ENCODE data around the gene CDCA4.

CDCA4 gene

GRCh38 chr14:105022276-105022670, 1.4 kb upstream of the CDCA4 start:
- no peak overlapping the region for H2BK12ac ChIP-seq (ENCODE audit: low read length)
- H4K12ac ChIP-seq (ENCODE audit: low read depth, low read length): peak overlapping the region; percentile 22
- no peak overlapping the region for H3K14ac ChIP-seq (ENCODE audit: low read length)
- no peak overlapping the region for H3K23ac ChIP-seq (ENCODE audit: low read length)
- no peak overlapping the region for H3K4me3 ChIP-seq (ENCODE audit: low read depth, low read length)
- H2AK5ac ChIP-seq (ENCODE audit: low read length): no peak overlapping the region
- peaks cover 13% of the 10 kb centered on the region for H3K79me1 ChIP-seq (ENCODE audit: low read length)
- H2AFZ ChIP-seq (ENCODE audit: insufficient read depth, low read length, poor library complexity): no peak overlapping the region
- no peak overlapping the region for H4K91ac ChIP-seq (ENCODE audit: low read depth, low read length)
- H2BK120ac ChIP-seq (ENCODE audit: insufficient read depth, low read length, poor library complexity): no peak overlapping the region
- DNase-seq: no peak
- no CpG with 5 or more reads among the region's 2 CpGs for WGBS (ENCODE audit: extremely low coverage, insufficient coverage, insufficient read length)
- no peaks in the 10 kb centered on the region for H3K27me3 ChIP-seq (ENCODE audit: insufficient read depth, low read length)
- H3K4ac ChIP-seq (ENCODE audit: low read depth, low read length): no peak overlapping the region
- H4K8ac ChIP-seq (ENCODE audit: low read depth, low read length): no peak overlapping the region
- H3K4me2 ChIP-seq (ENCODE audit: low read length): peak overlapping the region; percentile 75
- H3K79me2 ChIP-seq (ENCODE audit: control insufficient read depth, insufficient read depth, low read length, poor library complexity): peaks cover 24% of the 10 kb centered on the region
- no peak overlapping the region for H3K27ac ChIP-seq (ENCODE audit: low read depth, low read length)
- H3K9ac ChIP-seq (ENCODE audit: low read length): no peak overlapping the region
- no peak overlapping the region for H2BK5ac ChIP-seq (ENCODE audit: low read depth, low read length, poor library complexity)
- H3K36me3 ChIP-seq (ENCODE audit: control insufficient read depth in 1 of 2, insufficient read depth in 2 of 2, low read length in 2 of 2): no peaks in the 10 kb centered on the region
- peaks cover 13 to 17% of the 10 kb centered on the region in 2 experiments for H3K4me1 ChIP-seq (ENCODE audit: control insufficient read depth in 1 of 2, insufficient read depth in 2 of 2, low read length in 2 of 2)
- H3K18ac ChIP-seq (ENCODE audit: low read length): no peak overlapping the region
- peaks cover 2% of the 10 kb centered on the region for H3K9me3 ChIP-seq (ENCODE audit: insufficient read depth, low read depth, low read length)

DNA sequence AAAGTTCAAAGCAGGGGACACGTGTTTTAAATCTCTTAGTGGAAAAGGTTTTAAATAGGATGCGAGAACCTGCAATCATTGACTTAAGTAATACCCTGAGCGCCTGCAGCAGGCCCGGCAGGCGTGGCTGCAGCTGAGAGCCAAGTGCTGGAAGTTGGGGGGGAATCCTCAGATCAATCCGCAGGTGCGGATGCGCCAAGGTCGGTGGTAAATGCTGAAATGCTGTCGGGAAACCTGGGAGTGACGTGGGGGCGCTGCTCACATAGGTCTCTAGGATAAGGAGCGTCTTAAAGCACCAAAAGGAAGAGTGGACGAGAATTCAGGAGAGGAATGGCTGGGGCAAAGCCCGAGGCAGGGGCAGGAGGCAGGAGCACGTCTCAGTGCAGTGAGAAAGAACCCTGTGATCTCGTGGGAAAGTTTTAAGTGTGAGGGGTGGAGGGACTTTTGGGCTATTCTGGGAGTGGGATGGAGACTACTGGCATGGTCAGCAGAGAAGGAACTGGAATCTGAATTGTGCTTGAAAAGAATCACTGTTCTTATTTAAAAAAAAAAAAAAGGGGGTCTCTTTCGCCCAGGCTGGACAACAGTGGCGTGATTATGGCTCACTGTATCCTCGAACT, 883 bp upstream of the CDCA4 start:
- peak overlapping the region; percentile 75 for H4K91ac ChIP-seq (ENCODE audit: low read depth, low read length)
- H2BK5ac ChIP-seq (ENCODE audit: low read depth, low read length, poor library complexity): peak overlapping the region; percentile 37
- H3K23ac ChIP-seq (ENCODE audit: low read length): no peak overlapping the region
- H3K27me3 ChIP-seq (ENCODE audit: insufficient read depth, low read length): no peaks in the 10 kb centered on the region
- peak overlapping the region; percentile 16 for H3K4ac ChIP-seq (ENCODE audit: low read depth, low read length)
- peak overlapping the region; percentile 83 for H3K9ac ChIP-seq (ENCODE audit: low read length)
- peaks cover 2% of the 10 kb centered on the region for H3K9me3 ChIP-seq (ENCODE audit: insufficient read depth, low read depth, low read length)
- H3K4me2 ChIP-seq (ENCODE audit: low read length): peak overlapping the region; percentile 75
- peak overlapping the region; percentile 85 for H3K27ac ChIP-seq (ENCODE audit: low read depth, low read length)
- peaks cover 13% of the 10 kb centered on the region for H3K79me1 ChIP-seq (ENCODE audit: low read length)
- H4K8ac ChIP-seq (ENCODE audit: low read depth, low read length): peak overlapping the region; percentile 68
- H3K14ac ChIP-seq (ENCODE audit: low read length): peak overlapping the region; percentile 45
- H2BK12ac ChIP-seq (ENCODE audit: low read length): no peak overlapping the region
- H2AFZ ChIP-seq (ENCODE audit: insufficient read depth, low read length, poor library complexity): peak overlapping the region; percentile 32
- H3K4me1 ChIP-seq (ENCODE audit: control insufficient read depth in 1 of 2, insufficient read depth in 2 of 2, low read length in 2 of 2): peaks cover 13 to 17% of the 10 kb centered on the region in 2 experiments
- DNase-seq: peak in 1 of 2 donors; percentile 50
- no CpG with 5 or more reads among the region's 20 CpGs for WGBS (ENCODE audit: extremely low coverage, insufficient coverage, insufficient read length)
- peak overlapping the region; percentile 35 for H2AK5ac ChIP-seq (ENCODE audit: low read length)
- H4K12ac ChIP-seq (ENCODE audit: low read depth, low read length): peak overlapping the region; percentile 22
- no peak overlapping the region for H2BK120ac ChIP-seq (ENCODE audit: insufficient read depth, low read length, poor library complexity)
- peaks cover 24% of the 10 kb centered on the region for H3K79me2 ChIP-seq (ENCODE audit: control insufficient read depth, insufficient read depth, low read length, poor library complexity)
- H3K18ac ChIP-seq (ENCODE audit: low read length): peak overlapping the region; percentile 19
- H3K36me3 ChIP-seq (ENCODE audit: control insufficient read depth in 1 of 2, insufficient read depth in 2 of 2, low read length in 2 of 2): no peaks in the 10 kb centered on the region
- peak overlapping the region; percentile 76 for H3K4me3 ChIP-seq (ENCODE audit: low read depth, low read length)

DNA sequence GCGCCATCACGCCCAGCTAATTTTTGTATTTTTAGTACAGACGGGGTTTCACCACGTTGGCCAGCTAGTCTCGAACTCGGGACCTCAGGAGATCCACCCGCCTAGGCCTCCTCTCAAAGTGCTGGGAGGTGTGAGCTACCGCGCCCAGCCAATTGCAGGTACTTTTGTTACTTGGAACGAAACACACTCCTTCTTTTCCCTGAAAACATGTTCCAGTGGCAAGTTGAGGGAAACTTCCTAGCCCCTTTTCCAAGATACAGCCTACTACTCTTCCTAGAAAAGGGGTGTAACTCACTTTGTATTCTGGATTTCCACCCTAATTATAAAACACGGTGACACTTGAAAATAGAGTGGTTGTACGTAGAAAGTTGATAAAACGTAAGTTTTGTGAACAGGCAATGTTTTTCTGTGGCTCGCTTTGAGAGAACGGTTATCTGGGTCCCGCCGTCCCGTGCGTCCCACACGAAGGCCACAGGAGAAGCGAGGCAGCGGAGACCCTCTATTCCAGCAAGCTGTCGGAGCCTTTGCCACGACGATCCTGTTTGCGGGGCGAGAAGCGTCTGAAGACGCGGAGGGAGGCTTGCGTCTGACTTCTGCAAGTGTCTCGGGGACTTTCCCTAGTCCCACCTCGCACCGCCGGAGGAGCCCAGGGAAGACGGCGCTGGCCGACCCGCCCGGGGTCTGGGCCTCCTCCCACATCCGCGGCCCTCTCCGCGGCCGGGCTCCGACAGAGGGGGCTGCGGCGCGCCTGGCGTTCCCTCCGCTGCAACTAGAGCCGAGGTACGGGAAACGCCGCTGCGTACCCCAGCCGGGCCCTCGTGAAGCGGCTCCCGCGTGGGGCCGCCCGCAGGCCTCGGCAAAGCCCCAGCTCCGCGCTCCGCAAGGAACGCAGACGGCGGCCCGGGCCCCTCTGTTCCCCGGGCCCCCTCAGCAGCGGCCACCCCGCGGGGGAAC, 745 bp downstream of the CDCA4 start:
- DNase-seq: peak; percentile 22 to 58
- Histone ChIP-seq H4K91ac (ENCODE audit: low read depth, low read length) (peak overlapping the region; percentile 93), H3K36me3 (ENCODE audit: control insufficient read depth in 1 of 2, insufficient read depth in 2 of 2, low read length in 2 of 2) (peaks cover 4 to 6% of the 10 kb centered on the region in 2 experiments), H3K27ac (ENCODE audit: low read depth, low read length) (peak overlapping the region; percentile 88), H2BK5ac (ENCODE audit: low read depth, low read length, poor library complexity) (peak overlapping the region; percentile 77), H3K9me3 (ENCODE audit: insufficient read depth, low read depth, low read length) (peaks cover 2% of the 10 kb centered on the region), H3K79me2 (ENCODE audit: control insufficient read depth, insufficient read depth, low read length, poor library complexity) (peaks cover 37% of the 10 kb centered on the region), H2BK12ac (ENCODE audit: low read length) (no peak overlapping the region), H2BK120ac (ENCODE audit: insufficient read depth, low read length, poor library complexity) (peak overlapping the region; percentile 62), H3K4ac (ENCODE audit: low read depth, low read length) (peak overlapping the region; percentile 93), H3K4me2 (ENCODE audit: low read length) (peak overlapping the region; percentile 84), H3K18ac (ENCODE audit: low read length) (peak overlapping the region; percentile 55), H3K4me3 (ENCODE audit: low read depth, low read length) (peak overlapping the region; percentile 92), H4K12ac (ENCODE audit: low read depth, low read length) (peak overlapping the region; percentile 60), H3K9ac (ENCODE audit: low read length) (peak overlapping the region; percentile 96), H3K23ac (ENCODE audit: low read length) (no peak overlapping the region), H3K79me1 (ENCODE audit: low read length) (peaks cover 13% of the 10 kb centered on the region), H3K14ac (ENCODE audit: low read length) (peak overlapping the region; percentile 89), H2AK5ac (ENCODE audit: low read length) (peak overlapping the region; percentile 59), H4K8ac (ENCODE audit: low read depth, low read length) (peak overlapping the region; percentile 93), H3K27me3 (ENCODE audit: insufficient read depth, low read length) (no peaks in the 10 kb centered on the region), H2AFZ (ENCODE audit: insufficient read depth, low read length, poor library complexity) (peak overlapping the region; percentile 38), H3K4me1 (ENCODE audit: control insufficient read depth in 1 of 2, insufficient read depth in 2 of 2, low read length in 2 of 2) (peaks cover 17 to 22% of the 10 kb centered on the region in 2 experiments)
- no CpG with 5 or more reads among the region's 75 CpGs for WGBS (ENCODE audit: extremely low coverage, insufficient coverage, insufficient read length)

DNA sequence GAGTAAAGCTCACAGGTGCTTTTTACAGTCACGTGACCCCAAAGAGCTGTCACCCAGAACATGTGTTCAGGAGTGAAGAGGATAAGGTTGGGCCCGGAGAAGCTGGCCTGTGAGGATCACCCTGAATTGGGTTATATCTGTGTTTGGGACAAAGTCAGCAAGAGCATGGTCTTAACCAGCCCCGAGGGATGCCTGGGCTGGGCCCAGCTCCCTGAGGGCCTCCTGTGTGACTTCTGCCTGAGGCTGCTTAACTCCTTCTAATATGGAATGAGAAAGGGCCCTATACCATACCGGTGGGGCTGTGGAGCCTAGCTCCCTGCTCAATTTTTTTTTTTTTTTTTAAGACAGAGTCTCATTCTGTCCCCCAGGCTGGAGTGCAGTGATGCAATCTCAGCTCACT, 2.5 kb downstream of the CDCA4 start:
- no peak overlapping the region for H2BK12ac ChIP-seq (ENCODE audit: low read length)
- peaks cover 13% of the 10 kb centered on the region for H3K79me1 ChIP-seq (ENCODE audit: low read length)
- no peak overlapping the region for H3K18ac ChIP-seq (ENCODE audit: low read length)
- peak; percentile 26 to 62 for DNase-seq
- peak overlapping the region; percentile 57 for H3K9ac ChIP-seq (ENCODE audit: low read length)
- peaks cover 17 to 23% of the 10 kb centered on the region in 2 experiments for H3K4me1 ChIP-seq (ENCODE audit: control insufficient read depth in 1 of 2, insufficient read depth in 2 of 2, low read length in 2 of 2)
- no peak overlapping the region for H3K4me3 ChIP-seq (ENCODE audit: low read depth, low read length)
- WGBS (ENCODE audit: extremely low coverage, insufficient coverage, insufficient read length): no CpG with 5 or more reads among the region's 4 CpGs
- no peak overlapping the region for H4K12ac ChIP-seq (ENCODE audit: low read depth, low read length)
- no peak overlapping the region for H4K8ac ChIP-seq (ENCODE audit: low read depth, low read length)
- H3K27ac ChIP-seq (ENCODE audit: low read depth, low read length): no peak overlapping the region
- no peak overlapping the region for H2AK5ac ChIP-seq (ENCODE audit: low read length)
- no peak overlapping the region for H3K23ac ChIP-seq (ENCODE audit: low read length)
- no peak overlapping the region for H2BK120ac ChIP-seq (ENCODE audit: insufficient read depth, low read length, poor library complexity)
- peaks cover 46% of the 10 kb centered on the region for H3K79me2 ChIP-seq (ENCODE audit: control insufficient read depth, insufficient read depth, low read length, poor library complexity)
- H4K91ac ChIP-seq (ENCODE audit: low read depth, low read length): no peak overlapping the region
- H3K4me2 ChIP-seq (ENCODE audit: low read length): no peak overlapping the region
- no peak overlapping the region for H3K14ac ChIP-seq (ENCODE audit: low read length)
- peak overlapping the region; percentile 48 for H3K4ac ChIP-seq (ENCODE audit: low read depth, low read length)
- no peak overlapping the region for H2BK5ac ChIP-seq (ENCODE audit: low read depth, low read length, poor library complexity)
- no peaks in the 10 kb centered on the region for H3K27me3 ChIP-seq (ENCODE audit: insufficient read depth, low read length)
- H3K9me3 ChIP-seq (ENCODE audit: insufficient read depth, low read depth, low read length): peaks cover 2% of the 10 kb centered on the region
- H3K36me3 ChIP-seq (ENCODE audit: control insufficient read depth in 1 of 2, insufficient read depth in 2 of 2, low read length in 2 of 2): peaks cover 4 to 6% of the 10 kb centered on the region in 2 experiments
- no peak overlapping the region for H2AFZ ChIP-seq (ENCODE audit: insufficient read depth, low read length, poor library complexity)

Measured in trophoblast cell (in vitro differentiated cells and primary cell).